Testis (tissue), 3 donors: ENCODE measurements around the gene MYOZ3. TPM values are rescaled to one million over a fixed set of nuclear protein-coding genes. Genes with fewer than 3 reads are reported as not detected.

ENCODE experiments used
- DNase-seq: peaks from one replicate; pipeline ENCODE4 v3.0.0-alpha.2; 2019
- H3K27ac ChIP-seq, 2 donors: fragments of 200-600 bp; sonication (generic); one replicate each; pipeline ENCODE4 v1.5.1; 2019
- H3K27me3 ChIP-seq: fragments of 200-600 bp; sonication (generic); one replicate; pipeline ENCODE4 v1.5.1; 2019
- H3K36me3 ChIP-seq: fragments of 200-600 bp; sonication (generic); one replicate; pipeline ENCODE4 v1.5.1; 2017; ENCODE audit warnings: low read depth; ENCODE audit errors: missing control alignments
- H3K4me1 ChIP-seq: fragments of 200-600 bp; sonication (generic); one replicate; pipeline ENCODE4 v1.5.1; 2019
- H3K4me3 ChIP-seq, 2 donors: fragments of 200-600 bp; sonication (generic); one replicate each; pipeline ENCODE4 v1.5.1; 2017 to 2019
- H3K9me3 ChIP-seq: fragments of 200-600 bp; sonication (generic); one replicate; pipeline ENCODE4 v1.5.1; 2017
- CTCF ChIP-seq, 3 experiments: fragments of 450-650 bp in 2 of 3; fragments of 200-600 bp in 1 of 3; sonication (generic) in 1 of 3; IDR thresholded peaks; one replicate each; pipeline ENCODE4 v1.5.1; 2016 to 2019; ENCODE audit warnings: antibody characterized with exemption in 3 of 3, mild to moderate bottlenecking in 2 of 3, moderate library complexity in 1 of 3
- POLR2A ChIP-seq: fragments of 450-650 bp; IDR thresholded peaks from one replicate; pipeline ENCODE4 v1.6.1; 2017; ENCODE audit warnings: antibody characterized with exemption, mild to moderate bottlenecking, moderate library complexity
- WGBS, 2 donors: methylation state at CpG; one replicate each; pipeline ENCODE4 v1.1.5; 2018; 5-methylcytosine and 5-hydroxymethylcytosine counted together
- intact Hi-C: fragments of 100-400 bp; cut with DNase I; formaldehyde crosslinking; loops from one replicate; pipeline ENCODE4 v1.15.1; 2023; ENCODE audit warnings: low total_unique reads
- polyA plus RNA-seq: library from polyadenylated mRNA; stranded (reverse); fragments of 350-450 nt; fragmentation: Illumina TruSeq; extraction: RNeasy Lipid Tissue Mini Kit (QIAGEN cat#74804); gene quantifications from one replicate; pipeline ENCODE4 v1.2.3, GENCODE V29; 2014; ENCODE audit warnings: low read depth, low replicate concordance; ENCODE audit not compliant: insufficient read depth
- total RNA-seq, 2 donors: library from RNA; depleted of rRNA; stranded (reverse); fragments of >200 nt; gene quantifications; one replicate each; pipeline ENCODE4 v1.2.3, GENCODE V29; 2016

MYOZ3 gene
- total and polyA plus RNA-seq, 3 donors from 2014 or later, result 10.4 to 12.7 (median 12.0) TPM

- Histone ChIP-seq H3K4me3 (peak within 1 kb of the TSS; percentile 98 to 99), H3K36me3 (no peaks in the 10 kb centered on the region), H3K4me1 (no peaks in the 10 kb centered on the region), H3K27me3 (no peaks in the 10 kb centered on the region), H3K9me3 (no peaks in the 10 kb centered on the region), H3K27ac (peak within 1 kb of the TSS; percentile 97 to 98)
- peak; percentile 97 for DNase-seq
- 0 to 1% methylated on average over 55 to 59 of the region's 59 CpGs for WGBS, 2 donors
- intact Hi-C loops, result no loop called here
- TF ChIP-seq CTCF (IDR thresholded peaks at IDR 0.05) (peak; percentile 44 to 51 (median 49)), POLR2A (peak; percentile 35)
These were observed 39.7 kb downstream of the MYOZ3 start, which contains the start of gene RBM22 for GRCh38 chr5:150700594-150701377. Gene RBM22, minus strand, starts transcription at chr5:150701062. Its CDS starts 77 bp downstream, at chr5:150700985.

GRCh38 chr5:150703762-150704161 is 42.7 kb downstream of the MYOZ3 start:
- TF ChIP-seq CTCF (IDR thresholded peaks at IDR 0.05) (no peak), POLR2A (no peak)
- Histone ChIP-seq H3K27ac (no peak overlapping the region), H3K27me3 (no peaks in the 10 kb centered on the region), H3K9me3 (no peaks in the 10 kb centered on the region), H3K4me1 (no peaks in the 10 kb centered on the region), H3K36me3 (no peaks in the 10 kb centered on the region), H3K4me3 (no peak overlapping the region)
- no peak for DNase-seq
- 87% methylated on average over 3 of the region's 3 CpGs for WGBS, 2 donors
- intact Hi-C loops, result no loop called here

GRCh38 chr5:150706776-150707390 is 45.8 kb downstream of the MYOZ3 start:
- intact Hi-C loops, result no loop called here
- 55 to 57% methylated on average over 4 of the region's 4 CpGs for WGBS, 2 donors
- DNase-seq, result no peak

GRCh38 chr5:150710165-150710564 is 49.1 kb downstream of the MYOZ3 start:
- intact Hi-C loops, result no loop called here
- H3K36me3 ChIP-seq, result no peaks in the 10 kb centered on the region
- no peak for DNase-seq

More at GRCh38 chr5:150706776-150707390, 45.8 kb downstream of the MYOZ3 start:
- Histone ChIP-seq H3K27me3 (no peaks in the 10 kb centered on the region), H3K9me3 (no peaks in the 10 kb centered on the region), H3K4me3 (no peak overlapping the region), H3K27ac (no peak overlapping the region), H3K4me1 (no peaks in the 10 kb centered on the region), H3K36me3 (no peaks in the 10 kb centered on the region)
- TF ChIP-seq POLR2A (no peak), CTCF (IDR thresholded peaks at IDR 0.05) (no peak)

More at GRCh38 chr5:150710165-150710564, 49.1 kb downstream of the MYOZ3 start:
- Histone ChIP-seq H3K4me1 (no peaks in the 10 kb centered on the region), H3K27me3 (no peaks in the 10 kb centered on the region), H3K4me3 (no peak overlapping the region), H3K27ac (no peak overlapping the region), H3K9me3 (no peaks in the 10 kb centered on the region)
- WGBS, 2 donors, result 58 to 64% methylated on average over 2 of the region's 2 CpGs
- TF ChIP-seq CTCF (IDR thresholded peaks at IDR 0.05) (peak in 2 of 3 experiments; percentile 16 to 20), POLR2A (no peak)
